Bronchus fibroblast of lung (primary cell): ENCODE results near the gene FBXW7. TPM values are rescaled to one million over a fixed set of nuclear protein-coding genes. Genes with fewer than 3 reads are reported as not detected.

Experiments
- total RNA-seq: library from RNA; depleted of rRNA; stranded (reverse); fragments of >200 nt; gene quantifications from 2 replicates; pipeline ENCODE4 v1.2.3, GENCODE V29; 2015

The FBXW7 gene, protein sequence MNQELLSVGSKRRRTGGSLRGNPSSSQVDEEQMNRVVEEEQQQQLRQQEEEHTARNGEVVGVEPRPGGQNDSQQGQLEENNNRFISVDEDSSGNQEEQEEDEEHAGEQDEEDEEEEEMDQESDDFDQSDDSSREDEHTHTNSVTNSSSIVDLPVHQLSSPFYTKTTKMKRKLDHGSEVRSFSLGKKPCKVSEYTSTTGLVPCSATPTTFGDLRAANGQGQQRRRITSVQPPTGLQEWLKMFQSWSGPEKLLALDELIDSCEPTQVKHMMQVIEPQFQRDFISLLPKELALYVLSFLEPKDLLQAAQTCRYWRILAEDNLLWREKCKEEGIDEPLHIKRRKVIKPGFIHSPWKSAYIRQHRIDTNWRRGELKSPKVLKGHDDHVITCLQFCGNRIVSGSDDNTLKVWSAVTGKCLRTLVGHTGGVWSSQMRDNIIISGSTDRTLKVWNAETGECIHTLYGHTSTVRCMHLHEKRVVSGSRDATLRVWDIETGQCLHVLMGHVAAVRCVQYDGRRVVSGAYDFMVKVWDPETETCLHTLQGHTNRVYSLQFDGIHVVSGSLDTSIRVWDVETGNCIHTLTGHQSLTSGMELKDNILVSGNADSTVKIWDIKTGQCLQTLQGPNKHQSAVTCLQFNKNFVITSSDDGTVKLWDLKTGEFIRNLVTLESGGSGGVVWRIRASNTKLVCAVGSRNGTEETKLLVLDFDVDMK
- 7.6 and 10.6 TPM in 2 replicates for total RNA-seq

DNA sequence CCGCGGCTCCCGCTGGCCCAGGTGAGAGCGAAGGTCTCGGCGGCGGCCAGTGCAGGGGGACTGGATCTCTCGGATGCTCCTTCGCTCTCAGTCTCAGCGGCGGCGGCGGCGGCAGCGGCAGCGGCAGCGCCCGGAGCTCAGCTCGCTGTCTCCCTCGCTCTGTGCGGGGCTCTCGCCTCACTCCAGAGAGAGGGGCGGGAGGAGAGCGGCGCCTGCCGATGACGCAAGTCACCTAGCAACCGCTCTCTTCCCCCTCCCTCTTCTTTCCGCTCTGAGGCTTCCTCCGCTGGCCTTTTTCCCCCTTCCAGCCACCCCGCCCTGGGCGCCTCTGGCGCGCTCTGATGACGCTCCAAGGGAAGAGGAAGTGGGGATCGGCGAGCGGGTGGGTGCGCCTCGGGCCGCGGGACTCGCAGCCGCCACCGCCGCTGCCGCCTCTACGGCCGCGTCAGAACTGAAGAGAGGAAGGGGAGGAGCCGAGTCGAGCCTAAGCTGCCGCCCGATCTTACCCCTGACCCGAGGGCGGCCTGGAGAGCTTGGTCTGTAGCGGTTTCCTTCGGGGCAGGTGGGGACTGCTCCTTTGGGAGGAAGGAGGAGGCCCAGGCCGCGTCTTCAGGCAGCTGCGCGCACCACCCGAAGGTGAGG, at the start of gene FBXW7:
Gene FBXW7 (minus strand): TSS at position 190 of the 642 bp plus-strand sequence. CDS start 124,289 bp downstream, outside the sequence.

Other genes starting within 250 kb of the FBXW7 start
- gene TMEM154, start 143.9 kb upstream of the FBXW7 start, total RNA-seq = 5.5 and 6.2 TPM in 2 replicates
- gene TIGD4, start 243.6 kb upstream of the FBXW7 start, total RNA-seq = under 0.01 and 0.17 TPM in 2 replicates
- gene ARFIP1, start 243.9 kb upstream of the FBXW7 start, total RNA-seq = 20.5 and 28.4 TPM in 2 replicates